ENCODE data around the gene SPRED1.

Gene SPRED1

GRCh38 chr15:38401106-38401505 is 148.5 kb downstream of the SPRED1 start:
- Histone ChIP-seq H3K9me3 (no peaks in the 10 kb centered on the region), H3K4me3 (ENCODE audit: low read depth in 1 of 2, low read length in 1 of 2) (no peak overlapping the region), H3K4me1 (ENCODE audit: control insufficient read depth in 1 of 2, insufficient read depth in 1 of 2, low read depth in 1 of 2, low read length in 1 of 2) (no peaks in the 10 kb centered on the region), H3K27me3 (no peaks in the 10 kb centered on the region), H3K27ac (no peak overlapping the region), H3K36me3 (no peaks in the 10 kb centered on the region)
- no peak for TF ChIP-seq CTCF (IDR thresholded peaks at IDR 0.05)

- Histone ChIP-seq H3K9me3 (no peaks in the 10 kb centered on the region), H3K27ac (no peak overlapping the region), H3K36me3 (no peaks in the 10 kb centered on the region), H3K4me3 (ENCODE audit: low read depth in 1 of 2, low read length in 1 of 2) (no peak overlapping the region), H3K27me3 (no peaks in the 10 kb centered on the region), H3K4me1 (ENCODE audit: control insufficient read depth in 1 of 2, insufficient read depth in 1 of 2, low read depth in 1 of 2, low read length in 1 of 2) (no peaks in the 10 kb centered on the region)
- no peak for TF ChIP-seq CTCF (IDR thresholded peaks at IDR 0.05)
Observed at GRCh38 chr15:38401701-38402100, 149.1 kb downstream of the SPRED1 start.

GRCh38 chr15:38406436-38406835 is 153.8 kb downstream of the SPRED1 start:
- Histone ChIP-seq H3K27ac (no peak overlapping the region), H3K9me3 (no peaks in the 10 kb centered on the region), H3K4me3 (ENCODE audit: low read depth in 1 of 2, low read length in 1 of 2) (no peak overlapping the region), H3K36me3 (no peaks in the 10 kb centered on the region), H3K4me1 (ENCODE audit: control insufficient read depth in 1 of 2, insufficient read depth in 1 of 2, low read depth in 1 of 2, low read length in 1 of 2) (no peaks in the 10 kb centered on the region), H3K27me3 (no peaks in the 10 kb centered on the region)
- TF ChIP-seq CTCF (IDR thresholded peaks at IDR 0.05): no peak
